Activated naive CD4-positive, alpha-beta T cell (primary cell): Measurements from ENCODE around the gene GINM1.

ENCODE experiments used
- DNase-seq, 4 experiments: peaks; one replicate each; lab custom pipeline; 2025; lab: John Stamatoyannopoulos, UW

The GINM1 gene

GRCh38 chr6:149565527-149566409 lies at the start of gene GINM1:
Gene GINM1 (plus strand): TSS chr6:149566375. CDS start chr6:149566415, 40 bp downstream.
- peak; percentile 76 to 92 (median 91) for DNase-seq

- DNase-seq = no peak
Measured at GRCh38 chr6:149529650-149530049, 36.5 kb upstream of the GINM1 start.

GRCh38 chr6:149534742-149535141 lies 31.4 kb upstream of the GINM1 start:
- no peak for DNase-seq

GRCh38 chr6:149541139-149541538 lies 25.0 kb upstream of the GINM1 start:
- no peak for DNase-seq

GRCh38 chr6:149544646-149545257 lies 21.4 kb upstream of the GINM1 start:
- DNase-seq = no peak

- peak in 3 of 4 experiments; percentile 7 to 37 (median 27) for DNase-seq
Measured at GRCh38 chr6:149545258-149545753, 20.9 kb upstream of the GINM1 start.

GRCh38 chr6:149545754-149546471 lies 20.3 kb upstream of the GINM1 start, which contains the start of gene PPIL4:
Gene PPIL4 (minus strand): TSS chr6:149546043. CDS start chr6:149546005, 38 bp downstream.
- DNase-seq = peak; percentile 89 to 96 (median 94)

GRCh38 chr6:149551920-149552319 lies 14.3 kb upstream of the GINM1 start:
- DNase-seq = no peak

GRCh38 chr6:149558029-149558428 lies 8.1 kb upstream of the GINM1 start:
- no peak for DNase-seq

- no peak for DNase-seq
Measured at GRCh38 chr6:149559389-149559788, 6.8 kb upstream of the GINM1 start.

- DNase-seq = no peak
Measured at GRCh38 chr6:149560736-149561135, 5.4 kb upstream of the GINM1 start.

- no peak for DNase-seq
Measured at GRCh38 chr6:149563203-149563927, 2.8 kb upstream of the GINM1 start.

- DNase-seq = no peak
Measured at GRCh38 chr6:149563928-149564325, 2.2 kb upstream of the GINM1 start.

- peak in 3 of 4 experiments; percentile 38 to 51 (median 44) for DNase-seq
Measured at GRCh38 chr6:149566410-149567193, 427 bp downstream of the GINM1 start.

- no peak for DNase-seq
Measured at GRCh38 chr6:149567194-149567586, 1.0 kb downstream of the GINM1 start.

GRCh38 chr6:149567945-149568585 lies 1.9 kb downstream of the GINM1 start:
- DNase-seq = no peak

- no peak for DNase-seq
Measured at GRCh38 chr6:149580880-149581279, 14.7 kb downstream of the GINM1 start.

- DNase-seq = no peak
Measured at GRCh38 chr6:149581349-149581748, 15.2 kb downstream of the GINM1 start.

GRCh38 chr6:149586149-149586548 lies 20.0 kb downstream of the GINM1 start:
- no peak for DNase-seq

GRCh38 chr6:149592983-149593382 lies 26.8 kb downstream of the GINM1 start:
- no peak for DNase-seq
